WTC11 (cell line): Measurements from ENCODE around the gene TNIP3. TPM values are rescaled to one million over a fixed set of nuclear protein-coding genes. Genes with fewer than 3 reads are reported as not detected.

Experiments
- ATAC-seq: fragments of 200-7000 bp; cut with Tn5 transposase; 2 replicates; pipeline ENCODE4 v1.10.0; 2021; ENCODE audit warnings: mild to moderate bottlenecking, moderate library complexity
- CTCF ChIA-PET: fragments of 300-600 bp; sonication (Branson Sonifier 250); formaldehyde crosslinking; loops from one replicate; lab custom pipeline; 2021; ENCODE audit warnings: antibody characterized with exemption; lab: Charles Lee
- POLR2A ChIA-PET: fragments of 350-600 bp; sonication (Branson Sonifier 250); formaldehyde crosslinking; loops from one replicate; lab custom pipeline; 2021; ENCODE audit warnings: antibody characterized with exemption; lab: Charles Lee
- DNase-seq: peaks from one replicate; pipeline ENCODE4 v3.0.0; 2021; ENCODE audit warnings: low spot score
- H3K27ac Mint-ChIP-seq: 2 replicates; pipeline ENCODE4 v1.8.0; 2021; ENCODE audit warnings: mixed read lengths
- H3K27me3 Mint-ChIP-seq: 2 replicates; pipeline ENCODE4 v1.8.0; 2021; ENCODE audit warnings: low read depth, mild to moderate bottlenecking, moderate library complexity, mixed read lengths
- H3K36me3 Mint-ChIP-seq: 2 replicates; pipeline ENCODE4 v1.8.0; 2021; ENCODE audit warnings: mixed read lengths
- H3K4me1 Mint-ChIP-seq: 2 replicates; pipeline ENCODE4 v1.8.0; 2022; ENCODE audit warnings: mixed read lengths
- H3K4me3 Mint-ChIP-seq: 2 replicates; pipeline ENCODE4 v1.8.0; 2021; ENCODE audit warnings: mild to moderate bottlenecking, moderate library complexity, mixed read lengths
- H3K9me3 Mint-ChIP-seq: 2 replicates; pipeline ENCODE4 v1.8.0; 2021; ENCODE audit warnings: mixed read lengths
- AR ChIP-seq: fragments of 250-450 bp; sonication (Bioruptor Pico); IDR thresholded peaks from 2 replicates; pipeline ENCODE4 v1.9.0; 2021; ENCODE audit warnings: mild to moderate bottlenecking
- ATF1 ChIP-seq: sonication (generic); formaldehyde crosslinking; IDR thresholded peaks from 2 replicates; pipeline ENCODE4 v1.8.1; 2023; ENCODE audit warnings: mild to moderate bottlenecking, moderate library complexity, missing genetic modification reagents
- CREM ChIP-seq: sonication (generic); formaldehyde crosslinking; IDR thresholded peaks from 2 replicates; pipeline ENCODE4 v1.8.1; 2022; ENCODE audit warnings: mild to moderate bottlenecking, missing genetic modification reagents, moderate library complexity
- MXD4 ChIP-seq: fragments of 250-450 bp; sonication (Bioruptor Pico); IDR thresholded peaks from 2 replicates; pipeline ENCODE4 v1.8.0; 2021; ENCODE audit warnings: mild to moderate bottlenecking, moderate library complexity, borderline replicate concordance
- SP1 ChIP-seq: sonication (generic); formaldehyde crosslinking; conservative IDR thresholded peaks from 2 replicates; pipeline ENCODE4 v1.8.1; 2022; ENCODE audit warnings: missing genetic modification reagents
- TCF7 ChIP-seq: sonication (generic); formaldehyde crosslinking; IDR thresholded peaks from 2 replicates; pipeline ENCODE4 v1.8.0; 2022; ENCODE audit warnings: mild to moderate bottlenecking, low read depth, missing genetic modification reagents, moderate library complexity
- ZMAT4 ChIP-seq: fragments of 250-450 bp; sonication (Bioruptor Pico); IDR thresholded peaks from 2 replicates; pipeline ENCODE4 v1.9.0; 2021; ENCODE audit warnings: mild to moderate bottlenecking
- total RNA-seq: library from RNA; stranded (reverse); gene quantifications from 3 replicates; pipeline ENCODE4 v1.2.3, GENCODE V29; 2021
- TF ChIP-seq, protein P1 (sequence below): sonication (generic); formaldehyde crosslinking; IDR thresholded peaks from 2 replicates; pipeline ENCODE4 v1.8.0; 2022; ENCODE audit warnings: mild to moderate bottlenecking, missing genetic modification reagents
- TF ChIP-seq, protein P2 (sequence below): sonication (generic); formaldehyde crosslinking; IDR thresholded peaks from 2 replicates; pipeline ENCODE4 v1.8.1; 2022; ENCODE audit warnings: missing genetic modification reagents, borderline replicate concordance
- TF ChIP-seq, protein P3 (sequence below): sonication (generic); formaldehyde crosslinking; IDR thresholded peaks from 2 replicates; pipeline ENCODE4 v1.8.0; 2023; ENCODE audit warnings: missing genetic modification reagents, mild to moderate bottlenecking, borderline replicate concordance

The TNIP3 gene
- total RNA-seq, 1 experiment from 2014 or later: not detected

- H3K4me3 Mint-ChIP-seq: no peak overlapping the region
These were observed 26.3 kb upstream of the TNIP3 start for GRCh38 chr4:121190389-121190788.

DNA sequence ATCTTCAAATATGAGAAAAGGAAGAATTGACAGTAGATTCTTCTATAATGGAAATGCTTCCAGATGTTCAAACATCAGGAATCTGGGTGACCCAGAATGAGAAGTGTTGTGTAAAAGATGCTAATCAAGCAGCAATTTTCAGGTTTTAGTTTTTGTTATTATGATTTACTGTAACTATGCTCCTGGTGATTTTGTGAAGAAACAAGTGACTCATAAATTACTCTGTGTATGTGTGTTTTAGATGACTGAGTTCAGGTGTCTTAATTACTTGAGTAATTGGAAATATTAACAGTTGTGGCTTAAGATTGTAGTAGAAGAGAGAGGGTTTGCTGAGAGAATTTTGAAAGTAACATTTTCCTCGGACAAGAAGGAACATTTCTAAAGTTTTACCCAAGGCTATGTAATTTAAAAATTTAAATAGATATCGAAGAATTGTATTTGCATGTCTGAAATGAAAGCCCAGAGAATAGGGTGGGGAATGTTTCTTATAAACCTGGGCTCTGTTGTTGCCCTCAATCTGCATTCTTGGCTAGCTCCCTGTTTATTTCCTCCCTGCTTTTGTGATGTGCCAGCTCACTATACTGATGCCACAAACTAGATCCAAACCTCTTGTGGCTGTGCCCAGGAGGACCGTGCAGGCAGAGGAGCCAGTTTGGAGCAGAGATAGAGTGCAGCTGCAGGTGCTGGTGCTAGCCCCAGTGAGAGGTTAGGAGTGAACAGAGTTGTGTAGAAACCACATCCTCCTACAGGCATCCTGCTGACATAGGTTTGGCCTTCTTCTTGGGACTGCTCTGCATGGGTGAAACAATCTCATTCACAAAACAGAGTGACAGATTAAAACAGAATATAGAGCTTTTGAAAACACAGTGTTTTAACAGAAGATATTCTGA, 25.4 kb upstream of the TNIP3 start:
- ATAC-seq: peak; percentile 74
- Mint-ChIP-seq H3K4me3 (no peak overlapping the region), H3K36me3 (no peaks in the 10 kb centered on the region), H3K27me3 (no peaks in the 10 kb centered on the region), H3K9me3 (no peaks in the 10 kb centered on the region), H3K4me1 (peaks cover 22% of the 10 kb centered on the region), H3K27ac (no peak overlapping the region)
- ChIA-PET POLR2A (no interaction called here), CTCF (interaction anchor here (1.2 to 2.7 kb wide), 3 partner anchors 118 to 232 kb away, joined by 4 to 13 read pairs (median 7); no protein-coding TSS in a partner anchor)
- TF ChIP-seq, protein P1, sequence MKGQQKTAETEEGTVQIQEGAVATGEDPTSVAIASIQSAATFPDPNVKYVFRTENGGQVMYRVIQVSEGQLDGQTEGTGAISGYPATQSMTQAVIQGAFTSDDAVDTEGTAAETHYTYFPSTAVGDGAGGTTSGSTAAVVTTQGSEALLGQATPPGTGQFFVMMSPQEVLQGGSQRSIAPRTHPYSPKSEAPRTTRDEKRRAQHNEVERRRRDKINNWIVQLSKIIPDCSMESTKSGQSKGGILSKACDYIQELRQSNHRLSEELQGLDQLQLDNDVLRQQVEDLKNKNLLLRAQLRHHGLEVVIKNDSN (CRISPR knock-in tag): no peak
- TF ChIP-seq, protein P2, sequence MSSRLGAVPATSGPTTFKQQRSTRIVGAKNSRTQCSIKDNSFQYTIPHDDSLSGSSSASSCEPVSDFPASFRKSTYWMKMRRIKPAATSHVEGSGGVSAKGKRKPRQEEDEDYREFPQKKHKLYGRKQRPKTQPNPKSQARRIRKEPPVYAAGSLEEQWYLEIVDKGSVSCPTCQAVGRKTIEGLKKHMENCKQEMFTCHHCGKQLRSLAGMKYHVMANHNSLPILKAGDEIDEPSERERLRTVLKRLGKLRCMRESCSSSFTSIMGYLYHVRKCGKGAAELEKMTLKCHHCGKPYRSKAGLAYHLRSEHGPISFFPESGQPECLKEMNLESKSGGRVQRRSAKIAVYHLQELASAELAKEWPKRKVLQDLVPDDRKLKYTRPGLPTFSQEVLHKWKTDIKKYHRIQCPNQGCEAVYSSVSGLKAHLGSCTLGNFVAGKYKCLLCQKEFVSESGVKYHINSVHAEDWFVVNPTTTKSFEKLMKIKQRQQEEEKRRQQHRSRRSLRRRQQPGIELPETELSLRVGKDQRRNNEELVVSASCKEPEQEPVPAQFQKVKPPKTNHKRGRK (CRISPR knock-in tag): no peak
- TF ChIP-seq ATF1: no peak
- DNase-seq: no peak

More at GRCh38 chr4:121190389-121190788, 26.3 kb upstream of the TNIP3 start:
- ATAC-seq (no peak), DNase-seq (no peak)
- Mint-ChIP-seq H3K36me3 (no peaks in the 10 kb centered on the region), H3K27ac (no peak overlapping the region), H3K9me3 (no peaks in the 10 kb centered on the region), H3K27me3 (no peaks in the 10 kb centered on the region), H3K4me1 (peaks cover 22% of the 10 kb centered on the region)
- ChIA-PET POLR2A (no interaction called here), CTCF (interaction anchor here (1.0 to 2.7 kb wide), 4 partner anchors 62 to 231 kb away, joined by 3 to 13 read pairs (median 6); no protein-coding TSS in a partner anchor)
- no peak for TF ChIP-seq SP1 (CRISPR knock-in tag)

DNA sequence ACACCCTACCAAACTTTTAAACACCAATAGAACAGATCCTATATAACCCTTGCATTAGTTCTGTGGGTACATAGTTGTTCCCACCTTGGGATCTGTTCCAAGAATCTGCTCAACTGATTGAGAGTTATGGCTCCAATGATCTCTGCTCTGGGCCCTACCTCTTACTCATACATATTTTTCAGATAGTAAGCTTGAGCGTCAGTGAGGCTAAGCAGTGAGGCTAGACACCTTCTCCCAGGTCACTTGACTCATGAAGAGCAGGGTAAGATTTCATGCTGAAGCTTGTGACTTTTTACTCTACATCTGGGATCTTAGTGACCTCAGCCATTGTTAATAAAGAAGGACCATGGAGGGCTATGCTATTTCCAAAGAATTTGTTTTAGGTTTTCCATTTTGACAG, 23.1 kb upstream of the TNIP3 start:
- H3K27ac Mint-ChIP-seq: no peak overlapping the region
- peaks cover 10% of the 10 kb centered on the region for H3K9me3 Mint-ChIP-seq
- ATAC-seq (no peak), DNase-seq (no peak)
- ChIA-PET POLR2A (no interaction called here), CTCF (no interaction called here)
- H3K36me3 Mint-ChIP-seq: peaks cover 9% of the 10 kb centered on the region
- no peak overlapping the region for H3K4me3 Mint-ChIP-seq
- H3K4me1 Mint-ChIP-seq: peaks cover 30% of the 10 kb centered on the region
- no peaks in the 10 kb centered on the region for H3K27me3 Mint-ChIP-seq
- TF ChIP-seq MXD4: no peak
- no peak for TF ChIP-seq ATF1
- no peak for TF ChIP-seq CREM (CRISPR knock-in tag)
- TF ChIP-seq ZMAT4 (CRISPR knock-in tag): no peak
- TF ChIP-seq AR (CRISPR knock-in tag): no peak
- TF ChIP-seq, protein P3, sequence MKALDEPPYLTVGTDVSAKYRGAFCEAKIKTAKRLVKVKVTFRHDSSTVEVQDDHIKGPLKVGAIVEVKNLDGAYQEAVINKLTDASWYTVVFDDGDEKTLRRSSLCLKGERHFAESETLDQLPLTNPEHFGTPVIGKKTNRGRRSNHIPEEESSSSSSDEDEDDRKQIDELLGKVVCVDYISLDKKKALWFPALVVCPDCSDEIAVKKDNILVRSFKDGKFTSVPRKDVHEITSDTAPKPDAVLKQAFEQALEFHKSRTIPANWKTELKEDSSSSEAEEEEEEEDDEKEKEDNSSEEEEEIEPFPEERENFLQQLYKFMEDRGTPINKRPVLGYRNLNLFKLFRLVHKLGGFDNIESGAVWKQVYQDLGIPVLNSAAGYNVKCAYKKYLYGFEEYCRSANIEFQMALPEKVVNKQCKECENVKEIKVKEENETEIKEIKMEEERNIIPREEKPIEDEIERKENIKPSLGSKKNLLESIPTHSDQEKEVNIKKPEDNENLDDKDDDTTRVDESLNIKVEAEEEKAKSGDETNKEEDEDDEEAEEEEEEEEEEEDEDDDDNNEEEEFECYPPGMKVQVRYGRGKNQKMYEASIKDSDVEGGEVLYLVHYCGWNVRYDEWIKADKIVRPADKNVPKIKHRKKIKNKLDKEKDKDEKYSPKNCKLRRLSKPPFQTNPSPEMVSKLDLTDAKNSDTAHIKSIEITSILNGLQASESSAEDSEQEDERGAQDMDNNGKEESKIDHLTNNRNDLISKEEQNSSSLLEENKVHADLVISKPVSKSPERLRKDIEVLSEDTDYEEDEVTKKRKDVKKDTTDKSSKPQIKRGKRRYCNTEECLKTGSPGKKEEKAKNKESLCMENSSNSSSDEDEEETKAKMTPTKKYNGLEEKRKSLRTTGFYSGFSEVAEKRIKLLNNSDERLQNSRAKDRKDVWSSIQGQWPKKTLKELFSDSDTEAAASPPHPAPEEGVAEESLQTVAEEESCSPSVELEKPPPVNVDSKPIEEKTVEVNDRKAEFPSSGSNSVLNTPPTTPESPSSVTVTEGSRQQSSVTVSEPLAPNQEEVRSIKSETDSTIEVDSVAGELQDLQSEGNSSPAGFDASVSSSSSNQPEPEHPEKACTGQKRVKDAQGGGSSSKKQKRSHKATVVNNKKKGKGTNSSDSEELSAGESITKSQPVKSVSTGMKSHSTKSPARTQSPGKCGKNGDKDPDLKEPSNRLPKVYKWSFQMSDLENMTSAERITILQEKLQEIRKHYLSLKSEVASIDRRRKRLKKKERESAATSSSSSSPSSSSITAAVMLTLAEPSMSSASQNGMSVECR: no peak
- TF ChIP-seq TCF7: no peak
